H7 (cell line): Measurements from ENCODE around the gene SMC6. TPM values are rescaled to one million over a fixed set of nuclear protein-coding genes. Genes with fewer than 3 reads are reported as not detected.

Experiments
- DNase-seq: peaks from one replicate; pipeline ENCODE4 v3.0.0; 2012
- H3K27me3 ChIP-seq: 2 replicates; pipeline ENCODE4 v1.6.0; 2011; ENCODE audit warnings: mild to moderate bottlenecking, low read length; ENCODE audit not compliant: control insufficient read depth, insufficient read depth
- H3K36me3 ChIP-seq: replicated peaks from 2 replicates; pipeline ENCODE4 v1.5.1; 2011; ENCODE audit warnings: low read length; ENCODE audit not compliant: control insufficient read depth, insufficient read depth
- H3K4me3 ChIP-seq: 2 replicates; pipeline ENCODE4 v1.5.1; 2011; ENCODE audit warnings: low read depth, mild to moderate bottlenecking, control low read depth, low read length, moderate library complexity; ENCODE audit not compliant: insufficient read depth
- total RNA-seq: library from RNA; depleted of rRNA; stranded (reverse); fragments of >200 nt; shearing (Covaris generic); gene quantifications from 2 replicates; pipeline ENCODE4 v1.2.3, GENCODE V29; 2014

The SMC6 gene
- total RNA-seq, 1 experiment from 2014 or later = 24.5 TPM

- Histone ChIP-seq H3K4me3 (no peak overlapping the region), H3K36me3 (peaks cover 3% of the 10 kb centered on the region), H3K27me3 (no peaks in the 10 kb centered on the region)
- DNase-seq = no peak
Measured at GRCh38 chr2:17661460-17661859, 92.2 kb downstream of the SMC6 start.

GRCh38 chr2:17660219-17660618, 93.4 kb downstream of the SMC6 start:
- no peaks in the 10 kb centered on the region for H3K27me3 ChIP-seq
- no peak overlapping the region for H3K4me3 ChIP-seq
- DNase-seq = no peak
- H3K36me3 ChIP-seq = peaks cover 3% of the 10 kb centered on the region

- no peak for DNase-seq
- no peaks in the 10 kb centered on the region for H3K27me3 ChIP-seq
- H3K4me3 ChIP-seq = no peak overlapping the region
- H3K36me3 ChIP-seq = peaks cover 2% of the 10 kb centered on the region; the same call in 1 of the 2 replicates
Measured at GRCh38 chr2:17658251-17658843, 95.3 kb downstream of the SMC6 start.

GRCh38 chr2:17657759-17658158, 95.9 kb downstream of the SMC6 start:
- Histone ChIP-seq H3K27me3 (no peaks in the 10 kb centered on the region), H3K36me3 (peaks cover 2% of the 10 kb centered on the region; the same call in 1 of the 2 replicates), H3K4me3 (no peak overlapping the region)
- DNase-seq = no peak

GRCh38 chr2:17652681-17653394, 100.8 kb downstream of the SMC6 start:
- H3K27me3 ChIP-seq = no peaks in the 10 kb centered on the region
- no peak overlapping the region for H3K4me3 ChIP-seq
- no peak for DNase-seq
- H3K36me3 ChIP-seq = peaks cover 3% of the 10 kb centered on the region

GRCh38 chr2:17649026-17649425, 104.6 kb downstream of the SMC6 start:
- H3K36me3 ChIP-seq = peaks cover 2% of the 10 kb centered on the region; the same call in 1 of the 2 replicates

DNA sequence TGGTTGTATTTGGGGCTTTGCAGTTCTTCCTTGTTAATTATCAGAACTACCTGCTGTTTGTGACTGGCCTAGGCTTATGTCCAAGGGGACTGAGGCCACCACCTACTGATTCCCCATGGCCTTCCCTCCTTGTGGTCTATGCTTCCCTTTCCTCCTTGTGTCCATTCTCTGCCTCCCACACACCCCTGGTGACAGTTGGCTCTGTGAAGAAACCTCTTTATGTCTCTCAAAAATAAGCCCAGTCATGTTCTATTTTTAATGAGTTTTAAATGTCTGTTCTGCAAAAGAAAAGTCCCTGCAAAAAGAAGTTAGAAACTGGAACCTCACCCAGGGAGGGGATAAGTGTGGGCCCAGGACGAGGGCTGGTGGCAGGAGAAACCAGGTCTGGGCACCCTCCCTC, 105.0 kb downstream of the SMC6 start:
- Histone ChIP-seq H3K4me3 (no peak overlapping the region), H3K36me3 (peaks cover 2% of the 10 kb centered on the region; the same call in 1 of the 2 replicates), H3K27me3 (no peaks in the 10 kb centered on the region)
- no peak for DNase-seq

More at GRCh38 chr2:17649026-17649425, 104.6 kb downstream of the SMC6 start:
- Histone ChIP-seq H3K4me3 (no peak overlapping the region), H3K27me3 (no peaks in the 10 kb centered on the region)
- no peak for DNase-seq

GRCh38 chr2:17646838-17647701, 106.5 kb downstream of the SMC6 start:
- Histone ChIP-seq H3K36me3 (peaks cover 2% of the 10 kb centered on the region; the same call in 1 of the 2 replicates), H3K4me3 (no peak overlapping the region), H3K27me3 (no peaks in the 10 kb centered on the region)
- DNase-seq = no peak

DNA sequence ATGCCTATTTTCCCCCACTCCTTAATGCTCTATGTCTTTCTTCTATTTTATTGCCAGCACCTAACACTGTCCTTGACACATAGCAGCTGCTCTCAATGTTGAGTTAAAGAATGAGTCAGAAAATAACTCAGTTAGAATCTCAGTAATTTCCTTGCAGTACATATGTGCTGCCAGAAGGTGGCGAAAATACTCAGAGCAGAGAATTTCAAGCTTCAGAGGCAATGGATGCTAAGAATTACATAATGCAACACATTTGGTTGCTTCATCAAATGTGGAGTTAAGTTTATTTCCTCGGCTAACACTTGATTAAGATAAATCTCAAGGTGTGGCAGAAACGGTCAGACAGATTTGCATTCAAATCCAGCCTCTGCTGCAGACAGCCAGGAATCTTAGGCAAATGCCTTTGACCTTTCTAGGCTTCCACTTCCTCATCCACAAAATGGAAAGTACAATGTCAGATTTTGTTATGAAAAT, 107.5 kb downstream of the SMC6 start:
- DNase-seq = peak; percentile 62
- Histone ChIP-seq H3K4me3 (no peak overlapping the region), H3K27me3 (no peaks in the 10 kb centered on the region), H3K36me3 (peaks cover 2% of the 10 kb centered on the region; the same call in 1 of the 2 replicates)

GRCh38 chr2:17644997-17645720, 108.5 kb downstream of the SMC6 start:
- no peak overlapping the region for H3K4me3 ChIP-seq
- no peak for DNase-seq
- H3K36me3 ChIP-seq = no peaks in the 10 kb centered on the region; the same call in 1 of the 2 replicates
- H3K27me3 ChIP-seq = no peaks in the 10 kb centered on the region

DNA sequence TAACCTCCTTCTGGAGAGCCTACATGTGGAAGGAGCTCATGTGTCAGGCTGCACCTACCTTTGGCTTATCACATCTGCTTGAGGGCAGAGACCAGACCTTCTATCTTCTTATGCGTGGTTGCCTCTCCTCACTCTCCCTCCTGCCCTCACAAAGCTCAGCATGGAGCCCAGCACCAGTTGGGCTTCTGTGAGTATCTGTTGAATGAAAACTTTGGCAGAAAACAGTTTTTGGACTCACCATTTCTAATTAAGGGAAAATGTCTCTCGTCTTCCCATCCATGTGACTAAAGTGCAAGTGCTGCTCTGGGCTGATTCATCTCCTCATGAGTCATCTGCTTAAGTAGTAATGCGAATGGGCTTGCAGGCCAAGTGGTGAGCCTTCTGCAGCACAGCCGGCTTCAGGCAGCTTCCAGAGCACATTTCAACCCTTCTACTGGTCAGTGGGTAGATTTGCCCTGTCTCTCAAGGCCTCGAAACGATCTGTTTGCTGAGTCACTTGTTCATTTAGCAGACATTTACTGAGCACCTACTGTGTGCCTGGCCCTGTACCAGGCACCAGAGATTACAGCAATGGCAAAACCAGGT, 110.5 kb downstream of the SMC6 start:
- Histone ChIP-seq H3K36me3 (no peaks in the 10 kb centered on the region), H3K27me3 (no peaks in the 10 kb centered on the region), H3K4me3 (no peak overlapping the region)
- no peak for DNase-seq

GRCh38 chr2:17640406-17640805, 113.2 kb downstream of the SMC6 start:
- H3K36me3 ChIP-seq = no peaks in the 10 kb centered on the region
- no peak for DNase-seq
- no peak overlapping the region for H3K4me3 ChIP-seq
- H3K27me3 ChIP-seq = no peaks in the 10 kb centered on the region

- DNase-seq = no peak
Measured at GRCh38 chr2:17638196-17638743, 115.3 kb downstream of the SMC6 start.

More at GRCh38 chr2:17638196-17638743, 115.3 kb downstream of the SMC6 start:
- Histone ChIP-seq H3K4me3 (no peak overlapping the region), H3K27me3 (no peaks in the 10 kb centered on the region), H3K36me3 (no peaks in the 10 kb centered on the region)
